WTC11 (cell line): ENCODE data around the gene RAP2A. TPM values are rescaled to one million over a fixed set of nuclear protein-coding genes. Genes with fewer than 3 reads are reported as not detected.
A peak's percentile ranks its signal among the peaks of the same experiment; 100 is the strongest.

Source experiments
- ATAC-seq: fragments of 200-7000 bp; cut with Tn5 transposase; 2 replicates; pipeline ENCODE4 v1.10.0; 2021; ENCODE audit warnings: mild to moderate bottlenecking, moderate library complexity
- CTCF ChIA-PET: fragments of 300-600 bp; sonication (Branson Sonifier 250); formaldehyde crosslinking; loops from one replicate; lab custom pipeline; 2021; ENCODE audit warnings: antibody characterized with exemption; lab: Charles Lee
- POLR2A ChIA-PET: fragments of 350-600 bp; sonication (Branson Sonifier 250); formaldehyde crosslinking; loops from one replicate; lab custom pipeline; 2021; ENCODE audit warnings: antibody characterized with exemption; lab: Charles Lee
- DNase-seq: peaks from one replicate; pipeline ENCODE4 v3.0.0; 2021; ENCODE audit warnings: low spot score
- H3K27ac Mint-ChIP-seq: 2 replicates; pipeline ENCODE4 v1.8.0; 2021; ENCODE audit warnings: mixed read lengths
- H3K27me3 Mint-ChIP-seq: 2 replicates; pipeline ENCODE4 v1.8.0; 2021; ENCODE audit warnings: low read depth, mild to moderate bottlenecking, moderate library complexity, mixed read lengths
- H3K36me3 Mint-ChIP-seq: 2 replicates; pipeline ENCODE4 v1.8.0; 2021; ENCODE audit warnings: mixed read lengths
- H3K4me1 Mint-ChIP-seq: 2 replicates; pipeline ENCODE4 v1.8.0; 2022; ENCODE audit warnings: mixed read lengths
- H3K4me3 Mint-ChIP-seq: 2 replicates; pipeline ENCODE4 v1.8.0; 2021; ENCODE audit warnings: mild to moderate bottlenecking, moderate library complexity, mixed read lengths
- H3K9me3 Mint-ChIP-seq: 2 replicates; pipeline ENCODE4 v1.8.0; 2021; ENCODE audit warnings: mixed read lengths
- ATF6 ChIP-seq: sonication (generic); formaldehyde crosslinking; IDR thresholded peaks from 2 replicates; pipeline ENCODE4 v1.8.1; 2023; ENCODE audit warnings: mild to moderate bottlenecking, missing genetic modification reagents
- CDX4 ChIP-seq: fragments of 250-450 bp; sonication (Bioruptor Pico); IDR thresholded peaks from 2 replicates; pipeline ENCODE4 v1.9.0; 2021; ENCODE audit warnings: moderate library complexity, mild to moderate bottlenecking, inconsistent platforms, borderline replicate concordance
- CTCF ChIP-seq: fragments of 200-600 bp; IDR thresholded peaks from 2 replicates; pipeline ENCODE4 v1.8.0; 2022; ENCODE audit warnings: antibody characterized with exemption
- E2F1 ChIP-seq: sonication (generic); formaldehyde crosslinking; IDR thresholded peaks from 2 replicates; pipeline ENCODE4 v1.8.0; 2022; ENCODE audit warnings: mild to moderate bottlenecking, missing genetic modification reagents
- E2F4 ChIP-seq: sonication (generic); formaldehyde crosslinking; IDR thresholded peaks from 2 replicates; pipeline ENCODE4 v1.8.1; 2022; ENCODE audit warnings: low read depth, mild to moderate bottlenecking, moderate library complexity, missing genetic modification reagents, borderline replicate concordance
- EMX1 ChIP-seq: fragments of 250-450 bp; sonication (Bioruptor Pico); IDR thresholded peaks from 2 replicates; pipeline ENCODE4 v1.8.0; 2021; ENCODE audit warnings: mild to moderate bottlenecking
- ETV6 ChIP-seq: sonication (generic); formaldehyde crosslinking; IDR thresholded peaks from 2 replicates; pipeline ENCODE4 v1.8.1; 2022; ENCODE audit warnings: mild to moderate bottlenecking, missing genetic modification reagents
- HMGA2 ChIP-seq: fragments of 250-450 bp; sonication (Bioruptor Pico); IDR thresholded peaks from 2 replicates; pipeline ENCODE4 v1.4.0; 2021; ENCODE audit warnings: mild to moderate bottlenecking, moderate library complexity
- JUN ChIP-seq: sonication (generic); formaldehyde crosslinking; IDR thresholded peaks from 2 replicates; pipeline ENCODE4 v1.8.0; 2023; ENCODE audit warnings: mild to moderate bottlenecking, missing genetic modification reagents
- MAX ChIP-seq: sonication (generic); formaldehyde crosslinking; IDR thresholded peaks from 2 replicates; pipeline ENCODE4 v1.8.0; 2022; ENCODE audit warnings: mild to moderate bottlenecking, missing genetic modification reagents
- MLX ChIP-seq: sonication (generic); formaldehyde crosslinking; IDR thresholded peaks from 2 replicates; pipeline ENCODE4 v1.8.1; 2023; ENCODE audit warnings: mild to moderate bottlenecking, missing genetic modification reagents, moderate library complexity
- MYBL2 ChIP-seq: sonication (generic); formaldehyde crosslinking; IDR thresholded peaks from 2 replicates; pipeline ENCODE4 v1.8.1; 2023; ENCODE audit warnings: mild to moderate bottlenecking, moderate library complexity, missing genetic modification reagents
- NFE2L1 ChIP-seq: sonication (generic); formaldehyde crosslinking; IDR thresholded peaks from 2 replicates; pipeline ENCODE4 v1.8.1; 2023; ENCODE audit warnings: missing genetic modification reagents
- RORB ChIP-seq: fragments of 250-450 bp; sonication (Bioruptor Pico); IDR thresholded peaks from 2 replicates; pipeline ENCODE4 v1.9.0; 2021; ENCODE audit warnings: mild to moderate bottlenecking
- SMAD4 ChIP-seq: sonication (generic); formaldehyde crosslinking; IDR thresholded peaks from 2 replicates; pipeline ENCODE4 v1.8.0; 2022; ENCODE audit warnings: mild to moderate bottlenecking, missing genetic modification reagents
- SP1 ChIP-seq: sonication (generic); formaldehyde crosslinking; conservative IDR thresholded peaks from 2 replicates; pipeline ENCODE4 v1.8.1; 2022; ENCODE audit warnings: missing genetic modification reagents
- USF2 ChIP-seq: sonication (generic); formaldehyde crosslinking; IDR thresholded peaks from 2 replicates; pipeline ENCODE4 v1.8.1; 2023; ENCODE audit warnings: mild to moderate bottlenecking, missing genetic modification reagents, moderate library complexity
- ZBTB21 ChIP-seq: sonication (generic); formaldehyde crosslinking; IDR thresholded peaks from 2 replicates; pipeline ENCODE4 v1.8.1; 2023; ENCODE audit warnings: mild to moderate bottlenecking, missing genetic modification reagents, borderline replicate concordance
- ZNF232 ChIP-seq: sonication (generic); formaldehyde crosslinking; IDR thresholded peaks from 2 replicates; pipeline ENCODE4 v1.8.0; 2022; ENCODE audit warnings: mild to moderate bottlenecking, missing genetic modification reagents
- ZNF532 ChIP-seq: fragments of 250-450 bp; sonication (Bioruptor Pico); IDR thresholded peaks from 2 replicates; pipeline ENCODE4 v1.9.0; 2021; ENCODE audit warnings: mild to moderate bottlenecking, borderline replicate concordance
- total RNA-seq: library from RNA; stranded (reverse); gene quantifications from 3 replicates; pipeline ENCODE4 v1.2.3, GENCODE V29; 2021

RAP2A gene
- total RNA-seq, 1 experiment from 2014 or later = 39.0 TPM

GRCh38 chr13:97430296-97430695, 3.7 kb upstream of the RAP2A start:
- ChIA-PET CTCF (interaction anchor here (1.3 kb wide), 1 partner anchor 145 kb away, joined by 3 read pairs; no protein-coding TSS in a partner anchor), POLR2A (no interaction called here)
- Mint-ChIP-seq H3K4me3 (no peak overlapping the region), H3K9me3 (peaks cover 3% of the 10 kb centered on the region; the same call in 1 of the 2 replicates), H3K27ac (peak overlapping the region; percentile 72; the same call in 1 of the 2 replicates), H3K27me3 (no peaks in the 10 kb centered on the region), H3K36me3 (no peaks in the 10 kb centered on the region), H3K4me1 (peaks cover 28% of the 10 kb centered on the region)
- ATAC-seq = no peak
- TF ChIP-seq MYBL2 (CRISPR knock-in tag) (no peak), NFE2L1 (CRISPR knock-in tag) (no peak), ZNF232 (CRISPR knock-in tag) (no peak), ZNF532 (CRISPR knock-in tag) (no peak), SP1 (CRISPR knock-in tag) (no peak), ATF6 (CRISPR knock-in tag) (no peak), E2F4 (CRISPR knock-in tag) (no peak), CDX4 (CRISPR knock-in tag) (no peak), JUN (CRISPR knock-in tag) (no peak), SMAD4 (CRISPR knock-in tag) (no peak), USF2 (CRISPR knock-in tag) (no peak), MAX (CRISPR knock-in tag) (no peak), MLX (no peak)
- no peak for DNase-seq

- ATAC-seq (no peak), DNase-seq (no peak)
- POLR2A ChIA-PET = no interaction called here
- H3K27ac Mint-ChIP-seq = no peak overlapping the region
- no peaks in the 10 kb centered on the region for H3K9me3 Mint-ChIP-seq
- peak overlapping the region; percentile 93 for H3K4me3 Mint-ChIP-seq
- CTCF ChIA-PET = interaction anchor here (1.3 kb wide), 1 partner anchor 144 kb away, joined by 3 read pairs; no protein-coding TSS in a partner anchor
- no peaks in the 10 kb centered on the region for H3K36me3 Mint-ChIP-seq
- peaks cover 35% of the 10 kb centered on the region for H3K4me1 Mint-ChIP-seq
- no peaks in the 10 kb centered on the region for H3K27me3 Mint-ChIP-seq
- TF ChIP-seq RORB (CRISPR knock-in tag) (no peak), EMX1 (CRISPR knock-in tag) (no peak), E2F1 (no peak), ZBTB21 (CRISPR knock-in tag) (no peak), HMGA2 (CRISPR knock-in tag) (no peak), USF2 (CRISPR knock-in tag) (no peak), CTCF (no peak), ETV6 (no peak)
These were observed 2.7 kb upstream of the RAP2A start for GRCh38 chr13:97431171-97431764.
